PFSK-1 (cell line): ENCODE data around the gene MMP7.

ENCODE experiments used
- POLR2AphosphoS5 ChIP-seq: IDR thresholded peaks from 2 replicates; pipeline ENCODE4 v1.6.1; 2012; ENCODE audit warnings: low read depth, mild to moderate bottlenecking, control low read depth, low read length, moderate library complexity
- TF ChIP-seq, protein P1 (sequence below), 2 experiments: IDR thresholded peaks; 2 replicates each; pipeline versions ENCODE4 v1.6.1 to v1.8.0; 2011 to 2012; ENCODE audit warnings: low read depth in 2 of 2, low read length in 2 of 2, control low read depth in 1 of 2, inconsistent platforms in 1 of 2, mild to moderate bottlenecking in 1 of 2, moderate library complexity in 1 of 2; ENCODE audit not compliant: insufficient read depth in 1 of 2

DNA sequence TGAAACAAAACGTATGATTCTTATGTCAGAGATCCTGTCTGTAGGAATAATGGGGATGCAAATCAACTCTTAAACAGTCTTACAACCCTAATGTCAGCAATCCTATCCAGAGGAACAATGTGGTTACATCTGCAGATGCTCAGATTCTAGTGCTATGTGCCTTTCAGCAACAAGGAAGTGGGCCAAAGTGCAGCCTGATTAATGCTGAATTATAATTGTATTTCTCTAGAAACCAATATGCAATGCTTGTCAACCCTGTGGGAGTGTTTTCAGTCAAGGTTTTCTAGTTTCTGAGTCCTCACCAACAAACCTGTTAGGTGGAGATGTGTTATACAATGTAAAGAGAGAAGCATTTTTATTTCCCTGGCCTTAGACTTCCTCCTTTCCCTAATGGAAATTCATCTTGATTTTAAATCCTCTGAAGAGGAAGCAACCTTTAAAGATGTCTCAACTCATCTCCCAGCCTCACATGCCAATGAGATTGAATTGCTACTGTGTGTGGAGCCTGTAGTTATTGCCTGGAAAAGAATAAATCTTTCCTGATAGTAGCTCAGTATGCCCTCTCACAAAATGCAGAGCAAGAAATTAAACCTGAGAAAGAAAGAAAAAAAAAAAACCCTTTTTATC is 51.8 kb downstream of the MMP7 start:
- no peak for TF ChIP-seq POLR2AphosphoS5
- TF ChIP-seq, protein P1, sequence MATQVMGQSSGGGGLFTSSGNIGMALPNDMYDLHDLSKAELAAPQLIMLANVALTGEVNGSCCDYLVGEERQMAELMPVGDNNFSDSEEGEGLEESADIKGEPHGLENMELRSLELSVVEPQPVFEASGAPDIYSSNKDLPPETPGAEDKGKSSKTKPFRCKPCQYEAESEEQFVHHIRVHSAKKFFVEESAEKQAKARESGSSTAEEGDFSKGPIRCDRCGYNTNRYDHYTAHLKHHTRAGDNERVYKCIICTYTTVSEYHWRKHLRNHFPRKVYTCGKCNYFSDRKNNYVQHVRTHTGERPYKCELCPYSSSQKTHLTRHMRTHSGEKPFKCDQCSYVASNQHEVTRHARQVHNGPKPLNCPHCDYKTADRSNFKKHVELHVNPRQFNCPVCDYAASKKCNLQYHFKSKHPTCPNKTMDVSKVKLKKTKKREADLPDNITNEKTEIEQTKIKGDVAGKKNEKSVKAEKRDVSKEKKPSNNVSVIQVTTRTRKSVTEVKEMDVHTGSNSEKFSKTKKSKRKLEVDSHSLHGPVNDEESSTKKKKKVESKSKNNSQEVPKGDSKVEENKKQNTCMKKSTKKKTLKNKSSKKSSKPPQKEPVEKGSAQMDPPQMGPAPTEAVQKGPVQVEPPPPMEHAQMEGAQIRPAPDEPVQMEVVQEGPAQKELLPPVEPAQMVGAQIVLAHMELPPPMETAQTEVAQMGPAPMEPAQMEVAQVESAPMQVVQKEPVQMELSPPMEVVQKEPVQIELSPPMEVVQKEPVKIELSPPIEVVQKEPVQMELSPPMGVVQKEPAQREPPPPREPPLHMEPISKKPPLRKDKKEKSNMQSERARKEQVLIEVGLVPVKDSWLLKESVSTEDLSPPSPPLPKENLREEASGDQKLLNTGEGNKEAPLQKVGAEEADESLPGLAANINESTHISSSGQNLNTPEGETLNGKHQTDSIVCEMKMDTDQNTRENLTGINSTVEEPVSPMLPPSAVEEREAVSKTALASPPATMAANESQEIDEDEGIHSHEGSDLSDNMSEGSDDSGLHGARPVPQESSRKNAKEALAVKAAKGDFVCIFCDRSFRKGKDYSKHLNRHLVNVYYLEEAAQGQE (IDR thresholded peaks at IDR 0.05; ENCODE audit: insufficient read depth in 1 of 2, low read depth in 2 of 2, low read length in 2 of 2), result no peak
